Activated T-helper 9 cell treated with anti-CD3 and anti-CD28 coated beads, Interleukin-2, amount 50 U/mL, for 16 hours (primary cell): ENCODE measurements around the gene SAFB2.

ENCODE experiments used
- DNase-seq: peaks from one replicate; pipeline ENCODE4 v3.0.0-alpha.2; 2020; ENCODE audit warnings: low read depth

The SAFB2 gene

DNA sequence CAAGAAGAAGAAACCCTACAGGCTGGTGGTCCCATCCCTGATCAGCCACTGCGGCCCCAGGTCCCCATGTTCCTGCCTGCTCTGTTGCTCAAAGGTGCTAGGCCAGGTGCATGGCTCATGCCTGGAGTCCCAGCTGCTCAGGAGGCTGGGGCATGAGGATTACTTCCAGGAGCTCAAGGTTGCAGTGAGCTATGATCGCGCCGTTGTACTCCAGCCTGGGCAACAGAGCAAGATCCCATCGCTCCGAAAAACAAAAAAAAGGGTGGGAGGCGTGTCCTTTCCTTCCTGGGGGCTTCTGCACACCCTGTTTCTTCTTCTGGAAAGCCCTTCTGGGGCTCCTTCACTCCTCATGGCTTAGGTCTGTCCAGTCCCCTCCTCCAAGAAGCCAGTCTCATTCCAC is 42.9 kb downstream of the SAFB2 start:
- DNase-seq = no peak

DNA sequence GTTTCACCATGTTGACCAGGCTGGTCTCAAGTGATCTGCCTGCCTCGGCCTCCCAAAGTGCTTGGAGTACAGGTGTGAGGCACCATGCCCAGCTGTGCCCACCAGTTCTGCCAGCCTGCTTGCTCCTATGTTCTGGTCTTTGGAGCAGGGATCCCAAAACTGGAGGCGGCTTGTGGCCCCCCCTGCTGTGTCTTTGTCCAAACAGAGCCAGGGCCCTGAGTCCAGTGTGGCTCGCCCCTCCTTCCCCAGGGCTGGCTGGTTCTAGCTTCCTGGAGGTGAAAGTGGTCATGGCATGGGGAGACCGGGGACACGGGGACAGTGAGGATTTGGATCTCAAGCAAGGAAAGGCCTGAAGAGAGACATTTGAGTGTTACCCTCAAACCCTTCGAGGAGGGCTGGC is 43.3 kb downstream of the SAFB2 start:
- no peak for DNase-seq

DNA sequence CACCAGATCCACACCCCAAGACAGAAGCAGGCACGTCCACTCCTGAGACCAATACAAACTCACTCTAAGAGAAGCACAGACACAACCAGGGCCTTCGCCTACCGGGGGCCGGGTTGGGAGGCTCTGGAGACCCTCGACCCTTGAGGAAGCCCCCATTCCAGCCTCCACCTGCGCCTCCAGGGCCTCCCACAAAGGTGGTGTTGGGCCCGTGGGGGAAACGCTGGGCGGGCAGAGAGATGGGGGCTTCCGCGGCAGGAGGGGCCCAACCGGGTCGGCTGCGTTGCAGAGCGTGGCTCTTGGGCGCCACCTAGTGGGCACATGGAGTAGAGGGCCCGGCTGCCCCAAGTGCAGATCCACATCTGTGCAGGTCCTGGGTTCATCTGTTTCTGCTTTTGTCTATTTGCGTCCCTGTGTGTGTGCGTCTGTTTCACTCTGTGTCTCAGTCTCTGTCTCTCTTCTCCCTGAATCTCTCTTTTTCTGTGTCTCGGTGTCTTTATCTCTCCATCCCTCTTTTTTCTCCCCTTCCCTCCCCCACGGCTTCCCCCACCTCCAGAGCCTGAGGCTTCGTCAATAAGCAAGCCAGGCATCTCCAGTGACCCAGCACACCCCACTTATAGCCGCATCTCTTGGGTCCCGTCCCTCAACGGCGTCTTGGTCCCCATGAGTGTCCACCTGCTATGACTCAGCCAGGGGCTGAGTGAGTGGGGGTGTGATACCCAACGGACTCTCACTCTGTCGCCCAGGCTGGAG is 44.3 kb downstream of the SAFB2 start:
- DNase-seq = peak; percentile 54

DNA sequence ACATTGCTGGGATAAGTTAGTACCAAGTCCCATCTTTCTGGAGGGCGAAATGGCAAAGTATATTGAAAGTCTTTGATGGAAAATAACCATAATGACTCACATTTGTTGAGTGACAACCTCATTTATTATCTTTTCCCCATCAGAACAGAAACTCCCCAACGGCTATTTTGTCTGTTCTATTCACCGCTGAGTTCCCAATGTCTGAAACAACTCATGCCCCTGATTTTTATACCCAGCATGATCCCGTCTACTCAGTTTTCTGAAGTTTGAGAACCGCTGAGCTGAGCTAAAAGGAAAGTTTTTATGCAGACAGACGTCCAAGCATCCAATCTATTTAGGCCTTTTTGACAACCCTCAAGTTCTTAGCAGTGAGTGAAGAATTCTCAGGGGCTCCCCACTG is 47.0 kb downstream of the SAFB2 start:
- no peak for DNase-seq

DNA sequence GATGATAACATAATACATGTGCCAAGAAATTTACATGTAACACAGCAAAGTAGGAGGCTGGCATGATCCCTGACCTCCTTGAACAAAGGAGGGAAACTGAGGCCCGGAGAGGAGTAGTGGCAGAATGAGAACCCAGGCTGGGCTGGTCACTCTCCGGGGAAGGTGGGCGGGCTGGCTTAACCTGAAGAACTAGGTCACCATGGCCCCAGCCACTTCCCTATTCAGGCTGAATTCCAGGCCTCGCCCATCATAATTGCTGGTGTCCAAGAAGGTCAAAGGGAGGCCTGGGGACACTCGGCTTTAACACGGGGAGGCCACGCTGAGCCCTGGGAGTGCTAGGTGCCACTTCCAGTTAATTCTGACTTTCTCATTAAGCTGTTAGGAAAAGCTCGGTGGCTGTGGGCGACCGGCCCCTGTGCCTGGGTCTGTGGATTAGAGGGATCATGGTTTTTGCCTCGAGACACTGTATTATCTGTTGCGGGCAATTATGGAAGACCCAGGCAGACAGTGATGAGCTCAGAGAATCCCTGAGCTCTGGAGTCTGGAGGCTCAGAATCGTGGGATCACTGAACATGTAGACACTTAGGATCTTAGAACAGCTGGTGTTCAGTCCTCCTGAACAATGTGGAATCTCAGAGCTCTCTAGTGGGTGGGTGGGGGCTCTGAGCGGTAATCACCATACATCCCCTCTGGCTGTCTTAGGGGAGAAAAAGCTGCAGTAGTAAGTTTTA is 49.9 kb downstream of the SAFB2 start:
- no peak for DNase-seq

DNA sequence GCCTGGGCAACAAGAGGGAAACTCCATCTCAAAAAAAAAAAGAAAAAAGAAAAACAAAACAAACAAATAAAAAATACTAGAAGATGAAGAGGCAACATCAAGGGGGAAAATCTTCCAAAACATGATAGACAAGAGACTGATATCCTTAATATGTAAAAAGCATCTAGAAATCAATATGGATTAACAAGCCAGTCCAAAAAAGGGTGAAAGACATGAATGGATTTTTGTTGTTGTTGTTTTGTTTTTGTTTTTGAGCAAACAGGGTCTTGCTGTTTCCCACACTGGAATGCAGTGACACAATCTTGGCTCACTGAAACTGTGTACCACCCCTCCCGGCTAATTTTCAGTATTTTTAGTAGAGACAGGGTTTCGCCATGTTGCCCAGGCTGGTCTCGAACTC is 50.8 kb downstream of the SAFB2 start:
- no peak for DNase-seq

DNA sequence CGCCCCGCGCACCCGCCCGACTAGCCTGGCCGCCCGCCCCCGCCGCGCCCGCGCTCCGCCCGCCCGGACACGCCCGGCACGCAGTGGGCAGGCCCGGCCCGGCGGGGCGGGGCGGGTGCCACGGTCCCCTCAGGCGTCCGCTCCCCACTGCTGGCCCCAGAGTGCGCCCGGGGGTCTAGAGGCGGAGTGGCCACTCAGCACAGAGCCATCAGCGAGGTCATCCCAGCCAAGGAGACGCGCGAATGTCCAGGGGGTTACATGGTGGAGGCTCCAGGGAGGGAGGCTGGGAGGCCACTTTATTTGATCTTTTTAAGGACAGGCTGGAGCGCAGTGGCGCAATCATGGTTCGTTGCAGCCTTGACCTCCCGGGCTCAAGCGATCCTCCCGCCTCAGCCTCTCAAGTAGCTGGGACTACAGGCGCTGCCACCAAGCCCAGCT is 54.6 kb downstream of the SAFB2 start:
- DNase-seq = no peak

DNA sequence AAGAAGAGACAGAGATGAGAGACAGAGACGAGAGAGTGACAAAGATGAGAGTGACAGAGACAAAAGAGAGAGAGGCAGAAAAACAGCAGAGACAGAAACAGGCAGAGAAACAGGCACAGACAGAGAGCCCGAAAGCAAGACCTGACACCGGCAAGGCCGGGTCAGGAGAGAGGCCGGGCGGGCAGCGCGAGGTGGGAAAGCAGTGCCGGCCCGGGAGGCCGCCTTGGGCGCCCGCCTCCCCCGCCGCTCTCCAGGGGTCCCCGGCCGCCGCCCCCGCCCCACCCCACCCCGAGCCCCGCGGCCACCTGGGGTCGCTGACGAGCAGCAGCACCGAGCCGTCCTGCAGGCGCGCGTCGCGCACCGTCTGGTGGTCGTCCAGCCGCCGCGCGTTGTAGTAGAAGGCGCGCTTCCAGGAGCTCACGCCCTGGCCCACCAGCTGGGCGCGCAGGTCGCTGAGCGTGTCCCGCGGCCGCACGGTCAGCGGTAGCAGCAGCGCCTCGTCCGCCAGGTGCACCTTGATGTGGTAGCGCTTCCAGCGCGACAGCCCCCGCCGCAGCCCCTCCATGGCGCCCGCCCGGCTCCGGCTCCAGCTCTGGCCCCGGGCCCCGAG is 55.1 kb downstream of the SAFB2 start, which contains the start of gene TINCR:
Gene TINCR (minus strand): TSS at position 594 of the 610 bp plus-strand sequence.
- no peak for DNase-seq

DNA sequence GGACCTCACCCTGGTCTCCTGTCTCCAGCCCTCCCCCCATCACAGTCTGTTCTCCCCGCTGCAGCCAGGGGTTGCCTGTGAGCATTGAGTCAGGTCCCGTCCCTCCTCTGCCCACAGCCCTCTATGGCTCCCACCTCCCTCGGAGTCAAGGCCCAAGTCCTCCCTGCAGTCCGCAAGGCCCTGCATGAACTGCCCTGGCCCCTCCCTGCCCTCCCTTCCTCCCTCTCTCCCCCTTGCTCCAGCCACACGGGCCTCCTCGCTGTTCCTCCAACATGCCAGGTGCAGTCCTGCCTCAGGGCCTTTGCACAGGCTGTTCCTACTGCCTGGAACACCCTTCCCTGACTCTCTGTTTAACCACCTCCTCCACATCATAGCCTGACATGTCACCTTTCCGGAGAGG is 57.6 kb downstream of the SAFB2 start:
- no peak for DNase-seq

DNA sequence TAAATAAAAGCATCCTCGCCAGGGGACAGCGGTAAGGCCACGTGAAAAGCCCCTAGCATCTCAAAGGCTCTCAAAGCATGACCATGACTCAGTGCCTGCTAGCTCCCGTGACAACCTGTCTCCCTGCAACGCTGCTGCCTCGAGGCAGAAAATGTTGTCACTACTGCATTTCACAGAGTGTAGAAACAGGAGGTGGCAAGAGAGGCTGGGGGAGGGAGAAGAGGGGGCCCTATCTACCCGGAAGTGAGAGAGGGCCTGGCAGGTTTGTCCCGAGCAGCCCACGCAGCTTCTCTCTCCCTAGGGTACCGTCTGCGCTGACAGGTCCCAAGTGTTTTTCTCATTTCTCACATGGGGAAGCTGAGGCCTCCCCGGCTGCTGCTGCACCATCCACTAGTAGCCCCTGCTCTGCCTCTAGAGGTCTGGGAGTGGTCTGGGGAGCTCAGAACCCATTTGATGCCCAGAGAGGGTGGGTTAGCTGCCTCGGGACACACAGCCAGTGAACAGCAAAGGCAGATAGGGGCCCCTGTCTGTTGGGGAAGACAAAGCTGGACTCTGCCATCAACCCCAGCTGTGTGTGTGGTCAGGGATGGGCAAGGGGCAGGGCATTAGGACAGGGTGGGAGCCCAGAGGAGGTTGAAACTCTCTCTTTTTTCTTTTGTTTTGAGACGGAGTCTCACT is 58.5 kb downstream of the SAFB2 start:
- DNase-seq = no peak

DNA sequence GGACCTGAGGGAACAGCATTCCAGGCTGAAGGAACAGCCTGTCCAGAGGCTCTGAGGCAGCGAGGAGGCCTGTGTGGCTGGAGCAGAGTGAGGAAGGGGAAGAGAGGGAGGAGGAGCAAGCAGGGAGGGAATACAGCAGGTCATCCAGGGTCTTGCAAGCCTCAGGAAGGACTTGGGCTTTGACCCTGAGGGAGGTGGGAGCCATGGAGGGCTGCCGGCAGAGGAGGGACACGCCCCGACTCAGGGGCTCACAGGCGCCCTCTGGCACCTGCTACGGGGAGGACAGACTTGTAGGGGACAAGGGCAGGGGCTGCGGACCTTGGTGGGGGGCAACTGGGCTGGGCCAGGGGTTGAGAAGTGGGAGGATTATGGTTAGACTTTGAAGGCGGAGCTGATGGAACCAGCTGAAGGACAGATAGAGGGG is 59.6 kb downstream of the SAFB2 start:
- no peak for DNase-seq

DNA sequence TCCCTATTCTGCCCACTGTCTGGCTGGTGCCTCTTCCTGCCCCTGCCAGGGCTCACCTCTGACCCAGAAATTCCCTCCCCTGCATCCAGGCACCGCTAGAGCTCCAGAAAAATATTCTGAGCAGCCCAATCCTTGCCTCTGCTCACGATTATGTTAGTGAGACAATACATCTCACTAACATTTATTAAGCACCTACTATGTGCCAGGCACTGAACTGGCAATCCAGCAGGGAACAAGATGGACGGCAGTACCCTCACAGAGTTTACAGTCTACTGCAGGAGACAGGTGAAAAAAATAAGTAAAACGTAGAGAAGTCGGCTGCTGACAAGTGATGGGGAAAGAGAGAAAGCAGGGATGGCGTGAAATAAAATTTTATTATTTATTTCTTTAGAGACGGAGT is 60.3 kb downstream of the SAFB2 start:
- no peak for DNase-seq

DNA sequence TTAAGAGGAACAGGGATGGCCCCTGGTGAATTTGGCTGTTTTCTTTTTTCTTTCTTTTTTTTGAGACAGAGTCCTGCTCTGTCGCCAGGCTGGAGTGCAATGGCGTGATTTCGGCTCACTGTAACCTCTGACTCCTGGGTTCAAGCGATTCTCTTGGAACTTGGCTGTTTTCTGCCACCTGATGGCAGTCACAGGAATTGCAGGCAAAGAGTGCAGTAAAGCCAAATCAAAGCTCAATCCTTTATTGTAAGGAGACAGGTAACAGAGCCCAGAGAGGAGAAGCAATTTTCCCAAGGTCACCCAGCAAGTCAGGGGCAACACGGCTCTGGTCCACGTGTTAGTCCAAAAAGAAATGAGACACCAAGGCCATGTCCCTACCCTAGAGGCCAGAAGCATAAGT is 61.0 kb downstream of the SAFB2 start:
- DNase-seq = no peak

DNA sequence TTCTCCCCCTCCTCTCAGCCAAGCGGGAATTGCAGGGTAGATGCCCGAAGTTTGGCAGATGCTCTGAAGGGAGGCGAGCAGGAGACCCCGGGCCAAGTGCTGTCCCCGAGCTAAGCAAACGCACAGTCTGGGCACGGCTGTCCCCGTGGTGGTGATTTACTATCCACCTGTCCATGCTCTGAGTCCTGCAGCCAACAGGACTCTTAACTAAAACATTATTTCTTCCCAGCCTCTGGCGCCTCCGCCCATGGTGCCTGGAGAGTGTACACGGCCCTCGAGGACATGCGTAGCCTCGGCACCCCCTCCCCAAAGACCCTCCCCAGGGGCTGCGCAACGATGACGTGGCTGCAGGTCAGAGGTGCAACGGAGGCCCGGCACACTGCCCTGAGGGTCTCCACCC is 62.4 kb downstream of the SAFB2 start:
- no peak for DNase-seq

DNA sequence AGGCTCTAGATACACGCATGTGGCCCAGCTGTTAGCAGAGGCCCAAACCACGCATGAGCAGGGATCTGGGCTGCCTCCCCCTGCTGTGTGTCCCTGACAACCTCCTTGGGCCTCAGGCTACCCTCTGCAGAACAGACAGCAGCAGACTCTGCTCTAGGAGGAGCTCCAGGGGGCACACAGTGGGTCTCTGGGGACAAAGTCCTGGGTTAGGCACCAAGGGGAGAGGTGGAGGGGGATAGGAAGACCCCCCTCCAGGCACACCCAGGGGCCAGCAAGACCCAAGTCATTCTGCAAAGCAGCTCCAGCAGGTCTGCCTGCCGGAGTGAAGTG is 62.8 kb downstream of the SAFB2 start:
- DNase-seq = no peak

DNA sequence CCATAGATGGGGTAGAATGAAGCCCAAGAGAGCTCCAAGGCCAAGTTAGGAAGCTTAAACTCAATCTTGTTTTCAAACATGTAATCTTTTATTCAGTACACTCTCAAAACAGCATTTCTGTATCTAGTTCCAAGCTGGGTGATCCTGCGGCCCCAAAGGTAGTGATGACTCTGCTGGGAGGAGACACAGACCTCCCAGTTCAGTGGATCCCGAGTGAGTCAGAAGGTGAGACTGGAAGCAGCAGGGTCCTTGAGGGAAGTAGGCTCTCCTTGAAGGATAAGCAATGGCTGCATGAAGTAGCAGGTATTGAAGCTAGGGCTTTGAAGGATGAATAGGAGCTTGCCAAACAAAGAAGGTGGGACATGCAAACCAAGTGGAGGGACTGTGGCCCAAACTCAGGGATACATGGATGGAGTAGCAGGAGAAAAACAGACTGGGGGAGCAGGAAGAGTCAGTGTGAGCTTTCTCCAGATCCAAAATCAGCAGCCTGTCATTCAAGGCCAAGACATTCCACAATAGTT is 64.4 kb downstream of the SAFB2 start:
- DNase-seq = no peak

DNA sequence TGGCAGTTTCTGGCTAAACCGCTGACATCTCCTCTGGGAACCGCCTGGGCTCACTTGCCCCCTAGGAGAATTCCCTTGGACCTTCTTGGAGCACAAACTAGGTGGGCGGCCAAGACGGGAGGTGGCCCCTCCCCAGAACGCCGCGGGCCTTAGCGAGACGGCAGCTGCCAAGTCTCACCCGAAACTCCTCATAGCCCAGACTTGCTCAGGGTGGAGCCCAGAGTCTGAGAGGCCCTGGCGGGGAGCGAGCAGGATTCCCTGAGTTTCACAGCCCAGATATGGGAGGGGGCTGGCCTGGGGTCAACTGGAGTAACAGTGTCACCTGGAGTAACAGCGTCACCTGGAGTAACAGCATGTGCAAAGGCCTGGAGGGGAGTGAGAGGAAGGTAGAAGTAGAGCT is 64.9 kb downstream of the SAFB2 start:
- DNase-seq = no peak

DNA sequence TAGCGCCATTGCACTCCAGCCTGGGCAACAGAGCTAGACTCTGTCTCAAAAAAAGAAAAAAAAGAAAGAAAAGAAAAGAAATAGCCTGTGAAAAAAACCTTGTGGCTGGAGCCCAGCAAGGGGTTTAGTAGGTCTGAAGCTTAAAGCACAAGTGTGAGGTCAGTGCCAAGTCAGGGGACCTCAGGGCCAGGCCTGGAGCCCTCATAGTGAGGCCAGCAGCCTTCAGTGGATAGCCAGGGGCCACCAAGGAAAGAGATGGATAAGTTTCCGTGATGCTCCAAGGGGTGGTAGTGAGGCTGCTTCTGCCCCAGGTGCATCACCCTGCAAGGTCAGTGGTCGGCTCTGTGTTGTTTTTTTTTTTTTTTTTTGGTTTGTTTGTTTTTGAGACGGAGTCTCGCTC is 67.7 kb downstream of the SAFB2 start:
- no peak for DNase-seq

DNA sequence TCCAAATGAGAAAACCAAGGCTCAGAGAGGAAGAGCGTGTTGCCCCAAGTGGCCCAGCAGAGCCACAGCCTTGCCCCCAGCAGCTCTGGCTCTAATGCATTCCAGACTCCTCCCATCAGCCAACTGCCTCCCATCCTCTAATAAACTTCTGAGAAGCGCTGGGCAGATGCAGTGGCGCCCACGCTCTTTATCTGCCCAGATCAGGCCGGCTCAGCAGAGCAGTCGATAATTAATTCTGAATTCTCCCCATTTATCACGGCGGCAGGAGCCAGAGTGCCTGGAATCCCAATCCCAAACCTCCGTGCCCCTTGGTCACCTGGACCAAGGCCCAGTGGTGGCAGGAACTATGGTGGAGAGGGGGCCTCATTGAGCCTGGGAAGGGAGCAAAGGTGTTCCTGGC is 68.7 kb downstream of the SAFB2 start:
- no peak for DNase-seq

DNA sequence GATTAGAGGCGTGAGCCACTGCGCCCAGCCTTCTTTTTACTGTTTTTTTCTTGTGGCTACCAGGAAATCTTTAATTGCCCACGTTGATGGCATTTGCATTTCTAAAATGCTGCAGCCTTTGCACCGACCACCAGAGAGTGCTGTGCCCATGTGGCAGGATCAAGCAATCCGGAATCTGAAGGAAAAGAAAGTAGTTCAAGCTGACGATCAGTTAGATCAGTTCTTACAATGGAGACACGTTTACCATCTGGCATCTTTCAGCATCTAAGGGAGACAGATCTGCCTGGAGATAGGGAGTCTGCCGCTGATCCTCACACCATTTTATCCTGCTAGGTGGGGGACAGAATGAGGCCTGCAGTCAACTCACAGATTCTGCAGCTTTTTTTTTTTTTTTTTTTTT is 74.7 kb downstream of the SAFB2 start:
- no peak for DNase-seq

DNA sequence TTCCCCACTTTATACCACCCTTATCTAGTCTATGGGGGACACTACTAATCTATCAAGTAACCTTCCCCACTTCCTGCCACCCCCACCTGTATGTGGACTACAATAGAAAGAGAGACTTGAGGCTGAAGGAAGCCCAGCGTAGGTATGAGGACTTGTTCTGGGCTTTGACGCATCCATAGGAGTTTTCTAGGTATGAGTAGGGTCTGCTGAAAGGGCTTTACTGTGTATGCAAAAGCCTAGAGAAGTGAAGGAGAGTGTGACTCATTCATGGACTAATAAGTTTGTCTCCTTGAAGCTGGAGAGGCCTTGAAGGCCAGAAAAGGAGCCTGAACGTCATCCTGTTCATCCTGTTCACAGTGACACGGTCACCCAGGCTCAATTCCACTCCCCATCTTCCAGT is 76.6 kb downstream of the SAFB2 start:
- DNase-seq = no peak

DNA sequence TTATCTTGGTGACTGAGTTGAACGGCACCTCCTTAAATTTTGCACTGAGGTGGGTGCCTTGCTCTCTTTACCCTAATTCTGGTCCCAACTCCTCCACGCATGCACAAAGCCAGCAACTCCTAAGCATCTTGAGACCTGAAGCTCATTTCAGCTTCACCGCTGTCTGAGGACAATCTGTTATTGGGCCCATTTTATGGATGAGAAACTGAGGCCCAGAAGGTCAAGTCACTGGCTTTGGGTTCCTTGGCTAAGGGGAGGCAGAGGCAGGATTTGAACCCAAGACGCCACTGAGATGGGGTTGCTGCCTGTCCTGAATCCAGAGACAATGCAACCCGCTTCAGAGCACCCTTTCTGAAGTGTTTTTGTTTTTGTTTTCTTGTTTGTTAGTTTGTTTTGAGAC is 77.5 kb downstream of the SAFB2 start:
- no peak for DNase-seq

DNA sequence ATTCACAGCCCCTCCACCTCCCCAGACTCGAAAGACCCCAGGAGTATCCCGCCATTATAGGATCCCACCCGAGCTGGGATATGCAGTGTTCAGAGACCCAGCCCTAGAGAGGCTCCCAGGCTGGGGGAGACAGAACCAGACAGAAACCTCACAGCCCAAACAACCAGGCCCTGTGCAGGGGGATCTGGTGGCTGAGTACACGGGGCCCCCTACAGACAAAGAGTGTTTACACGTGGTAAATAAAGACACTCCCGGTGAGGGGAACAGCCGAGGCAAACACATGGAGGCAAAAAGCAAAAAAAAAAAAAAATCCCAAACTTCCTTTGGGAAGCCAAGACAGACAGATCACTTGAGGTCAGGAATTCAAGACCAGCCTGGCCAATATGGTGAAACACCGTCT is 79.9 kb downstream of the SAFB2 start:
- DNase-seq = no peak
